Measurements from ENCODE around the gene HSD17B4. TPM values are rescaled to one million over a fixed set of nuclear protein-coding genes. Genes with fewer than 3 reads are reported as not detected.

Gene HSD17B4
- total and polyA plus RNA-seq, 2 of the 13 experiments (the other 11 are each of a cell fraction or from before 2014, with no cell fraction given), result 178 to 399 TPM

DNA sequence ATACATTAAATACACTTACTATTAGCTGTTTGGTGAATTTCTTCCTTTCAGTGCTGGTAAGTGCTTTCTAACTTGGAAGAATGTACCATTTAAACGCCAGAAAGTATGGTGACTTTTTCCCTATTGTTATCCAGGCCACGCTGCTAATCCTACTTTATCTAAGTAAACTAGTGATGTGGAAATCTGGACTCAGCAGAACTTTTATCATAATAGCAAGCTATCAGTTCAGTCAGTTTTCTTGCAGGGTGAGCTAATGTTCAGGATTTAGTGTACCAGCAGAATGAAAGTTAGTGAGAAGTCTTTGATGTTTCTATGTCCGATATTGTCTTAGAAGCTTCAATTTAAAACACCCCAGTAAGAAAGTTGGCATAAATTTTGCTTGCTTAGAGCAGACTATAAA lies 72.2 kb downstream of the HSD17B4 start (continued):
- TF ChIP-seq GABPA (IDR thresholded peaks at IDR 0.05; ENCODE audit: low read depth, low read length), result no peak
- TF ChIP-seq GABPA (CRISPR knock-in tag; IDR thresholded peaks at IDR 0.05; ENCODE audit: low read depth), result no peak
- TF ChIP-seq, protein P1, sequence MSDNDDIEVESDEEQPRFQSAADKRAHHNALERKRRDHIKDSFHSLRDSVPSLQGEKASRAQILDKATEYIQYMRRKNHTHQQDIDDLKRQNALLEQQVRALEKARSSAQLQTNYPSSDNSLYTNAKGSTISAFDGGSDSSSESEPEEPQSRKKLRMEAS (IDR thresholded peaks at IDR 0.05), result no peak
- TF ChIP-seq MTA1 (CRISPR knock-in tag; IDR thresholded peaks at IDR 0.05; ENCODE audit: borderline replicate concordance), result no peak
- no peak for TF ChIP-seq U2AF1 (optimal IDR thresholded peaks at IDR 0.05; ENCODE audit: low read depth, low read length)
- no peak for TF ChIP-seq HMGA1 (CRISPR knock-in tag; conservative IDR thresholded peaks at IDR 0.05)
- TF ChIP-seq ZNF670 (CRISPR knock-in tag; IDR thresholded peaks at IDR 0.05; ENCODE audit: borderline replicate concordance), result no peak
- TF ChIP-seq TOPORS (CRISPR knock-in tag; IDR thresholded peaks at IDR 0.05), result no peak
- TF ChIP-seq MED13 (CRISPR knock-in tag; IDR thresholded peaks at IDR 0.05), result no peak
- no peak for TF ChIP-seq KLF16 (CRISPR knock-in tag; IDR thresholded peaks at IDR 0.05)
- TF ChIP-seq ZSCAN5A (CRISPR knock-in tag; IDR thresholded peaks at IDR 0.05; ENCODE audit: borderline replicate concordance), result no peak
- TF ChIP-seq HCFC1 (IDR thresholded peaks at IDR 0.05; ENCODE audit: low read depth, low read length), result no peak
- TF ChIP-seq MYC (CRISPR knock-in tag; IDR thresholded peaks at IDR 0.05; ENCODE audit: borderline replicate concordance), result no peak
- TF ChIP-seq GZF1 (CRISPR knock-in tag; IDR thresholded peaks at IDR 0.05), result no peak
- no peak for TF ChIP-seq CBFB (CRISPR knock-in tag; IDR thresholded peaks at IDR 0.05)
- TF ChIP-seq RXRB (CRISPR knock-in tag; IDR thresholded peaks at IDR 0.05; ENCODE audit: borderline replicate concordance), result peak; percentile 31; the same call in 1 of the 2 replicates
- TF ChIP-seq KDM5A (IDR thresholded peaks at IDR 0.05; ENCODE audit: borderline replicate concordance, low read length), result no peak
- no peak for TF ChIP-seq MED1 (CRISPR knock-in tag; IDR thresholded peaks at IDR 0.05)
- no peak for TF ChIP-seq POLR2AphosphoS5 (IDR thresholded peaks at IDR 0.05; ENCODE audit: low read depth, low read length)
- no peak for TF ChIP-seq EEA1 (CRISPR knock-in tag; IDR thresholded peaks at IDR 0.05; ENCODE audit: borderline replicate concordance)
- TF ChIP-seq NFAT5 (CRISPR knock-in tag; IDR thresholded peaks at IDR 0.05), result no peak
- TF ChIP-seq FOXP1 (IDR thresholded peaks at IDR 0.05), result no peak
- peak; percentile 31; the same call in 1 of the 2 replicates for TF ChIP-seq FOXP1 (CRISPR knock-in tag; IDR thresholded peaks at IDR 0.05)
- TF ChIP-seq ZFP36 (IDR thresholded peaks at IDR 0.05; ENCODE audit: borderline replicate concordance, low read depth, low read length, partially characterized antibody), result no peak
- TF ChIP-seq HOXA9 (CRISPR knock-in tag; IDR thresholded peaks at IDR 0.05; ENCODE audit: borderline replicate concordance), result no peak
- TF ChIP-seq ZMYM4 (CRISPR knock-in tag; IDR thresholded peaks at IDR 0.05), result no peak; the same call in 1 of the 2 replicates
- TF ChIP-seq PAF1 (CRISPR knock-in tag; IDR thresholded peaks at IDR 0.05), result no peak
- TF ChIP-seq ZSCAN20 (CRISPR knock-in tag; IDR thresholded peaks at IDR 0.05; ENCODE audit: borderline replicate concordance), result no peak
